Thymus (tissue), 11 donors: ENCODE data around the gene FADD. TPM values are rescaled to one million over a fixed set of nuclear protein-coding genes. Genes with fewer than 3 reads are reported as not detected.

Experiments
- DNase-seq, 9 donors: peaks; one replicate each; pipeline ENCODE4 v3.0.0-alpha.2; 2013; ENCODE audit warnings: low spot score in 9 of 9, low read depth in 6 of 9, missing footprints in 1 of 9
- H3K27ac ChIP-seq, 2 donors: one replicate each; pipeline ENCODE4 v1.5.1; 2013; ENCODE audit warnings: control low read depth in 1 of 2, low read depth in 1 of 2, low read length in 1 of 2, mild to moderate bottlenecking in 1 of 2, moderate library complexity in 1 of 2
- H3K27me3 ChIP-seq, 2 donors: one replicate each; pipeline ENCODE4 v1.5.1; 2013; ENCODE audit warnings: low read length in 1 of 2; ENCODE audit not compliant: control insufficient read depth in 2 of 2, insufficient read depth in 1 of 2
- H3K36me3 ChIP-seq, 2 donors: one replicate each; pipeline ENCODE4 v1.5.1; 2013; ENCODE audit warnings: low read length in 1 of 2, mild to moderate bottlenecking in 1 of 2, moderate library complexity in 1 of 2; ENCODE audit not compliant: control insufficient read depth in 2 of 2, insufficient read depth in 2 of 2
- H3K4me1 ChIP-seq, 2 donors: one replicate each; pipeline ENCODE4 v1.5.1; 2013; ENCODE audit warnings: low read length in 2 of 2; ENCODE audit not compliant: control insufficient read depth in 2 of 2, insufficient read depth in 2 of 2
- H3K4me3 ChIP-seq, 2 donors: one replicate each; pipeline ENCODE4 v1.5.1; 2013; ENCODE audit warnings: low read length in 2 of 2, control low read depth in 1 of 2, mild to moderate bottlenecking in 1 of 2
- H3K9me3 ChIP-seq, 2 donors: one replicate each; pipeline ENCODE4 v1.5.1; 2013; ENCODE audit warnings: low read length in 1 of 2, mild to moderate bottlenecking in 1 of 2; ENCODE audit not compliant: control insufficient read depth in 2 of 2, insufficient read depth in 1 of 2
- WGBS: extraction: QIAGEN DNeasy Blood & Tissue Kit; methylation state at CpG from one replicate; pipeline ENCODE4 v1.1.7; 2013; 5-methylcytosine and 5-hydroxymethylcytosine counted together
- polyA plus RNA-seq: library from polyadenylated mRNA; stranded (reverse); fragments of 200-250 nt; gene quantifications from one replicate; pipeline ENCODE4 v1.2.3, GENCODE V29; 2013
- total RNA-seq: library from RNA; stranded (reverse); fragments of 120-200 nt; gene quantifications from one replicate; pipeline ENCODE4 v1.2.4, GENCODE V29; 2013
- donor health status: healthy.

The FADD gene
- total and polyA plus RNA-seq, 2 donors, result 19.4 to 27.4 TPM

DNA sequence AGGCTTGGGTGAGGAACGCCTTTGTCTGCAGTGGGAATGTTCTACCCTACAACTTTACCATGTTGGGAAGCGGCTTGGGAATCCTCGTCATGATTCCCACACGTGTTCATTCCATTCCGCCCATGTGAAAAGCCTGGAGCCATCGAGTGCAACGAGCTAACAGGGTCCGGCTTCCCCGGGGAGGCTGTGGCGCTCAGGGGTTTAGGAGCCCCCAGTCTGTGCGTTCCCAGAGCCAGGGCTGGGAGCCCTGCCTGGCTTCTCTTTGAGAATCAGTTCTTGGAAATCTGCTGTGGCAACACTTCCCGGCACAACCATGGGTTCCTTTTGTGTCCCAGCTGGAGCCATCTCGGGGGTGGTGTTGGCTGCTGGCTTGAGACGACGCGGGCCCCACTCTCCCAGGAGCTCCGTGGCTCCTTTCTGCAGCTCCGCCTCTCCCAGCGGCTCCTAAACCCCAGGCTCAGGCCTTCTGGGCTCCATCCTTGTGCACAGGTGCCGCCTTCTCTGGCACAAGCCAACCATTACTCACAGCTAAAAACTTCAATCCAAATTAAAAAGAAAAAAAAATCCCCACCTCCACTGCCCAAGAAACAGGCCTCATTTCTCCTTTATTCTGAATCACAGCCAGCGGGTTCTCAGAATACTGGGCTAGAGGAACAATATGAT, 48.7 kb downstream of the FADD start:
- no peaks in the 10 kb centered on the region for H3K4me1 ChIP-seq
- WGBS, result 93% methylated on average over 21 of the region's 21 CpGs
- H3K27me3 ChIP-seq, result peaks cover 0 to 6% of the 10 kb centered on the region in 2 donors
- H3K36me3 ChIP-seq, result no peaks in the 10 kb centered on the region
- H3K27ac ChIP-seq, result no peak overlapping the region
- no peaks in the 10 kb centered on the region for H3K9me3 ChIP-seq
- H3K4me3 ChIP-seq, result no peak overlapping the region
- DNase-seq, result no peak

DNA sequence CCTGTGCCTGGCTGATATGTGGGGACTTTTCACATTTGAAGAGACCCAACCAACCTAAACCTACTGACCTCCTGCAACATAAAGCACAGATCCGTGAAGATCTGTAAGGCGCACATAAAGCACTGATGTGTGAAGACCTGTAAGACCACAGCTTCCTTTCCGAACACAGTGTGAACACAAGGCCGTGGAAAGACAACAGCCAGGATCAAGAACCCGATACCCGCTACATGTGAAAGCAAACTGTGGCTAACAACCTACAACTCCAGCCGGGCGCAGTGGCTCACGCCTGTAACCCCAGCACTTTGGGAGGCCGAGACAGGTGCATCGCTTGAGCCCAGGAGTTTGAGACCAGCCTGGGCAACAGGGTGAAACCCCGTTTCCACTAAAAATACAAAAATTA, 49.7 kb downstream of the FADD start:
- no peaks in the 10 kb centered on the region for H3K9me3 ChIP-seq
- H3K27ac ChIP-seq, result no peak overlapping the region
- no peak for DNase-seq
- no peaks in the 10 kb centered on the region for H3K36me3 ChIP-seq
- H3K27me3 ChIP-seq, result peaks cover 0 to 3% of the 10 kb centered on the region in 2 donors
- no peak overlapping the region for H3K4me3 ChIP-seq
- 95% methylated on average over 12 of the region's 12 CpGs for WGBS
- H3K4me1 ChIP-seq, result no peaks in the 10 kb centered on the region

DNA sequence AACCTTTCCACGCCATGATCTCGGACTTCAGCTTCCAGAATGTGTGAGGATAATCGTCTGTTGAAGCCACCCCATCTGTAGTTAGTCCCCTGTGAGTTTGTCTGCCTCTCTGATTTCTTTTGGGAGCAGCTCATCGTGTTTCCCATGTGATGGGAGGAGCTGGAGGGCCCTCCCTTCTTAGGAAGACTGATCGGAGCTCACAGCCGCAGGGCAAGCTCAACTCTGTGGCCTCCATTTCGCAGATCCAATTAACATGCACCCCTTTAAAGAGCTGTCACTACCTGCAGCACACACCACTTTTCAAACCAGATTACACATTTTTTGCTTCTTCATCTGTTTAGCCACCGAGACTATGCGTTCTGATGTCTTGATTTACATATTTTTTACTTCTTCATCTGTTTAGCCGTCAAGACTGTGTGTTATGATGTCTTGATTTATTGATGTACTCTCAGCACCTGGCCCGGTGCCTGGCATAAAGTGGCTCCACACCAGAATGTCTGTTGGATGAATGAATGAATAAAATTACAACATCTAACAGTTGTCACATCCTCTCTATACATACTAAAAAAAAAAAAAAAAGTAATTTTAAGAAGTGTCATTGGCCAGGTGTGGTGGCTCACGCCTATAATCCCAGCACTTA, 52.5 kb downstream of the FADD start:
- H3K4me3 ChIP-seq, result no peak overlapping the region
- H3K4me1 ChIP-seq, result no peaks in the 10 kb centered on the region
- no peak for DNase-seq
- peaks cover 0 to 2% of the 10 kb centered on the region in 2 donors for H3K27me3 ChIP-seq
- no peak overlapping the region for H3K27ac ChIP-seq
- no peaks in the 10 kb centered on the region for H3K9me3 ChIP-seq
- WGBS, result 75% methylated on average over 12 of the region's 12 CpGs
- no peaks in the 10 kb centered on the region for H3K36me3 ChIP-seq

Other genes with a start within 250 kb of the FADD start
- gene ANO1, start 125.0 kb upstream of the FADD start, total RNA-seq, result 0.38 TPM
- gene ANO1, start 125.0 kb upstream of the FADD start, polyA plus RNA-seq, result 1.5 TPM
- gene PPFIA1, start 67.4 kb downstream of the FADD start, total RNA-seq, result 22.0 TPM
- 23.3 TPM for gene PPFIA1, start 67.4 kb downstream of the FADD start, polyA plus RNA-seq
- 31.4 TPM for gene CTTN, start 195.2 kb downstream of the FADD start, total RNA-seq
- 65.5 TPM for gene CTTN, start 195.2 kb downstream of the FADD start, polyA plus RNA-seq